Measurements from ENCODE around the gene MED20. TPM values are rescaled to one million over a fixed set of nuclear protein-coding genes. Genes with fewer than 3 reads are reported as not detected.

The MED20 gene
- polyA plus RNA-seq, 1 of the 3 experiments (the other 2 are of a cell fraction) = 25.1 TPM

GRCh38 chr6:41963371-41963770 lies 42.4 kb upstream of the MED20 start:
- 33% methylated on average over 1 of the region's 1 CpG for WGBS (ENCODE audit: low lambda C conversion rate)
- H3K9ac ChIP-seq = no peak overlapping the region
- H3K4me1 ChIP-seq (ENCODE audit: control insufficient read depth in 1 of 2, insufficient read depth in 2 of 2, low read depth in 1 of 2, low read length in 1 of 2) = peaks cover 0 to 9% of the 10 kb centered on the region in 2 experiments; a peak in 1 of 4 replicates
- no peak for TF ChIP-seq USF1 (IDR thresholded peaks at IDR 0.05; ENCODE audit: borderline replicate concordance, low read depth)
- no peak for TF ChIP-seq GABPA (IDR thresholded peaks at IDR 0.05; ENCODE audit: low read depth)
- TF ChIP-seq RFX5 (IDR thresholded peaks at IDR 0.05; ENCODE audit: low read length) = no peak
- no peak for TF ChIP-seq CHD2 (IDR thresholded peaks at IDR 0.05; ENCODE audit: low read length, partially characterized antibody)
- TF ChIP-seq MXI1 (IDR thresholded peaks at IDR 0.05; ENCODE audit: low read depth, low read length) = no peak
- TF ChIP-seq CTCF (IDR thresholded peaks at IDR 0.05) = no peak
- TF ChIP-seq TAF1 (IDR thresholded peaks at IDR 0.05; ENCODE audit: borderline replicate concordance, low read depth, low read length) = no peak
- TF ChIP-seq TCF12 (IDR thresholded peaks at IDR 0.05) = no peak
- TF ChIP-seq IRF3 (IDR thresholded peaks at IDR 0.05; ENCODE audit: low read depth, low read length) = no peak
- no peak for TF ChIP-seq ZBTB33 (IDR thresholded peaks at IDR 0.05; ENCODE audit: borderline replicate concordance, low read depth)
- H3K9me3 ChIP-seq = no peaks in the 10 kb centered on the region
- H3K36me3 ChIP-seq (replicated peaks in 1 of 2; ENCODE audit: control insufficient read depth in 1 of 2, insufficient read depth in 2 of 2, low read length in 1 of 2) = no peaks in the 10 kb centered on the region
- no peak overlapping the region for H3K4me2 ChIP-seq
- no peak overlapping the region for H2AFZ ChIP-seq (ENCODE audit: low read depth)
- CTCF ChIA-PET = interaction anchor here (0.8 to 1.4 kb wide), 3 partner anchors 15 to 28 kb away, joined by 3 to 4 read pairs (median 3); no protein-coding TSS in a partner anchor
- H3K27ac ChIP-seq (ENCODE audit: low read depth in 2 of 2, low read length in 1 of 2) = no peak overlapping the region
- no peaks in the 10 kb centered on the region for H3K9me2 ChIP-seq
- DNase-seq = no peak
- H3K4me3 ChIP-seq (ENCODE audit: low read depth in 2 of 2, low read length in 1 of 2) = no peak overlapping the region
- POLR2A ChIA-PET = no interaction called here
- no peaks in the 10 kb centered on the region for H4K20me1 ChIP-seq (ENCODE audit: insufficient read depth)
- no peaks in the 10 kb centered on the region for H3K79me2 ChIP-seq (ENCODE audit: insufficient read depth)
- H3K27me3 ChIP-seq (ENCODE audit: insufficient read depth) = no peaks in the 10 kb centered on the region
- H3F3A ChIP-seq (replicated peaks; ENCODE audit: insufficient read depth) = peaks cover 2% of the 10 kb centered on the region

- Histone ChIP-seq H2AFZ (ENCODE audit: low read depth) (no peak overlapping the region), H3F3A (replicated peaks; ENCODE audit: insufficient read depth) (peaks cover 2% of the 10 kb centered on the region), H3K4me1 (ENCODE audit: control insufficient read depth in 1 of 2, insufficient read depth in 2 of 2, low read depth in 1 of 2, low read length in 1 of 2) (peaks cover 0 to 2% of the 10 kb centered on the region in 2 experiments; a peak in 1 of 4 replicates), H3K9me2 (no peaks in the 10 kb centered on the region), H3K79me2 (ENCODE audit: insufficient read depth) (no peaks in the 10 kb centered on the region), H3K9me3 (no peaks in the 10 kb centered on the region), H3K4me2 (no peak overlapping the region), H3K4me3 (ENCODE audit: low read depth in 2 of 2, low read length in 1 of 2) (no peak overlapping the region), H3K27me3 (ENCODE audit: insufficient read depth) (no peaks in the 10 kb centered on the region), H4K20me1 (ENCODE audit: insufficient read depth) (no peaks in the 10 kb centered on the region), H3K9ac (no peak overlapping the region), H3K36me3 (replicated peaks in 1 of 2; ENCODE audit: control insufficient read depth in 1 of 2, insufficient read depth in 2 of 2, low read length in 1 of 2) (no peaks in the 10 kb centered on the region), H3K27ac (ENCODE audit: low read depth in 2 of 2, low read length in 1 of 2) (no peak overlapping the region)
- POLR2A ChIA-PET = no interaction called here
- WGBS (ENCODE audit: low lambda C conversion rate) = 86% methylated on average over 4 of the region's 4 CpGs
- no peak for TF ChIP-seq JUND (IDR thresholded peaks at IDR 0.05)
- CTCF ChIA-PET = no interaction called here
- DNase-seq = no peak
Measured at GRCh38 chr6:41960028-41960427, 39.1 kb upstream of the MED20 start.

All from SK-N-SH (cell line).